GM18909 (cell line): ENCODE measurements around the gene VBP1.
A peak's percentile ranks its signal among the peaks of the same experiment; 100 is the strongest.
"Not testable (repeated sequence)": the region's sequence is repeated elsewhere in the genome, so short reads cannot be mapped to it uniquely, and the experiment has no call there.

Experiments
- ATAC-seq: cut with Tn5 transposase; IDR thresholded peaks from one replicate; pipeline ENCODE4 v1.9.1; 2021; ENCODE audit warnings: mild to moderate bottlenecking; ENCODE audit not compliant: unreplicated experiment, poor library complexity

Gene VBP1

DNA sequence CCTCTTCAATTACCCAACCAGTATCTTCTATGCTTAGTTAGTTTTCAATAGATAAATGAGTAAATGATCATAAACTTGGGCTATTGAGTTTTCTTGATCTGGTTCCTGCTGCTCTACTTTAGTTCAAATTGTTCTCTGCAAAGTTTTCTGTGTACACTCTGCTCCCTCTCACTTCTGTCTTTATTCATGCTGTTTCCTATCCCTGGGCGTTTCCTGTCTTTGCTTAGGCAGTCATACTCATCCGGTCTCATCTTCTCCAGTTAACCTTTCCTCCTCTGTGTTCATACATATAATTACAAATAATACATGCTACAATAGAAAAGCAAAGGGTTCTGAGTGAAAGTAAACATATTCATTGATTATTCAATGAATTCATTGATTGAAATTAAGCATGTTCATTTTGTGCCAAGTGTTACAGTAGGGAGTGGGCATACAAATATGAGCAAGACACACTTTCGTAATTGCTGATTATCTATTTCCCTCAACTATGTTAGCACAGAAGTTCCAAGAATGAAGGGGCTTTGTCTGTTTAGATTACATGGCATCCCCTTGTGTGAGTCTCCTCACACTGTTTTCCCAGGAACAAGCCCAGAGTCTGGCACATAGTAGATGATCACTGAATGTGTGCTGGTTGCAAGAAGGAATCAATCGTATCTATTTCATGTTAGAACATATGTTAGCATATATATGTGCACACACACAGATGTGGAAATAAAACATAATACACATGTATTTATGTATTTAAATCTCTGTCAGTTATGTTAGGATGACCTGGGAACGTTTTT is 46.9 kb downstream of the VBP1 start:
- no peak for ATAC-seq

DNA sequence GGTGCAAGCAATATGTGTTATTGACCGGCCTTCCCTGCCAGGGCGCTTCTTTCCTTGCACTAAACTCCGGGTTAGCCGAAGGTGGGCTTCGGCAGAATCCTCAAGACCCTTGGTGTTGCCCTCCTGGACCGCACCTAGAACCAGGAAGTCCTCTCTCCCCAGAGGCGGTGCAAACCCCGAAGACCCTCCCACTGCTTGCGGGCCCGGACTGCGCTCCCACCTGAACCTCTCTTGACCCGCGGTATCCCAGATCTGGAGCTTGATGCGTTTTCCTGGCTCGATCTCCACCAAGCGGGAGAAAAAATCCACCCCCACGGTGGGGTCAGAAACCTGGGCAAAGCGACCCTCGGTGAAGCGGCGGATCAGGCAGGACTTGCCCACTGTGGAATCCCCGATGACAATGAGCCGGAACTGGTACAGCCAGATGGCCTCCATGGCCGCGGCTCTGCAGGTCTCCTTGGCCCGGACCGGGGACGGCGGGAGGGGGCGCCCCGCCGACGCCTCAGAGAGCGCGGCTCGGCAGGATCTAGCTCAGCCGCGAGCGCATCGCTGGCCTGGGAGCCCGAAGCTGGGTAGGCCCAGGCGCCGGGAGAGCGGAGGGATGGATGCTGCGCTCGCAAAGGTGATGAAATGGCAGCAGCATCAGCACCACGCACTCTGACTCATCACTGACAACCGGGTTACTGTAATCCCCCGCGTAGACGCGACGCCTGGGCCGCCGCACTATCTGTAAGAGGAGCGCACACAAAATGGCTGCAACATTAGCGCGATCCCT is 47.8 kb downstream of the VBP1 start, which contains the start of gene RAB39B:
RAB39B (minus strand) TSS at position 638 of the 775 bp plus-strand sequence; CDS start at position 435, 203 bp downstream.
- peak; percentile 92 for ATAC-seq

DNA sequence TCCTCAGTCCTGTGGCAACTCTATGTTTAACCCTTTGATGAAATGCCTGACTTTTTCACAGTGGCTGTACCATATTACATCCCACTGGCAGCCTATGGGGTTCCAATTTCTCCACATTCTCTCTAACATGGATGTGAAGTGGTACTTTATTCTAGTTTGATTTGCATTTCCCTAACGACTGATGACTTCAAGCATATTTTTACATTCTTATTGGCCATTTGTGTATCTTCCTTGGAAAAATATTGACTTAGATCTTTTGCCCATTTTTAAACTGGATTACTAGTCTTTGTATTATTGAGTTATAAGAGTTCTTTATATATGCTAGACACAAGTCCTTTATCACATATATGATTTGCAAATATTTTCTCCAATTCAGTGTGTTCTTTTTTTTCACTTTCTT is 50.2 kb downstream of the VBP1 start:
- ATAC-seq = no peak

DNA sequence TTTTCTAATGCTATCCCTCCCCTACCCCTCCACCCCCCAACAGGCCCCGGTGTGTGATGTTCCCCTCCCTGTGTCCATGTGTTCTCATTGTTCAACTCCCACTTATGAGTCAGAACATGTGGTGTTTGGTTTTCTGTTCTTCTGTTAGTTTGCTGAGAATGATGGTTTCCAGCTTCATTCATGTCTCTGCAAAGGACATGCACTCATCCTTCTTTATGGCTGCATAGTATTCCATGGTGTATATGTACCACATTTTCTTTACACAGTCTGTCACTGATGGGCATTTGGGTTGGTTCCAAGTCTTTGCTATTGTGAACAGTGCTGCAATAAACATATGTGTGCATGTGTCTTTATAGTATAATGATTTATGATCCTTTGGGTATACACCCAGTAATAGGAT is 51.7 kb downstream of the VBP1 start:
- not testable (repeated sequence) for ATAC-seq

DNA sequence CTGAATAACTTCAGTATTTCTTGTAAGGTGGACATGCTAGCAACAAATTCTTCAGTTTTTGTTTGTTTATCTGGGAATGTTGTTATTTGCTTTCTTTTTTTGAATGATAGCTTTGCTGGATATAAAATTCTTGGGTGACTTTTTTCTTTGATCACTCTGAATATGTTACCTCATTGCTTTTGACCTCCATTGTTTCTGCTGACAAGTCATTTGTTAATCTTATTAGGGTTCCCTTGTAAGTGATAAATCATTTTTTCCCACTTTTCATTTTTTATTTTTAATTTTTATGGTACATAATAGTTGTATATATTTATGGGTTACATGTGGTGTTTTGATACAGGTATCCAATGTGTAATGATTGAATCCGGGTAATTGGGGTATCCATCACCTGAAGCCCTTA is 54.7 kb downstream of the VBP1 start:
- ATAC-seq = no peak

DNA sequence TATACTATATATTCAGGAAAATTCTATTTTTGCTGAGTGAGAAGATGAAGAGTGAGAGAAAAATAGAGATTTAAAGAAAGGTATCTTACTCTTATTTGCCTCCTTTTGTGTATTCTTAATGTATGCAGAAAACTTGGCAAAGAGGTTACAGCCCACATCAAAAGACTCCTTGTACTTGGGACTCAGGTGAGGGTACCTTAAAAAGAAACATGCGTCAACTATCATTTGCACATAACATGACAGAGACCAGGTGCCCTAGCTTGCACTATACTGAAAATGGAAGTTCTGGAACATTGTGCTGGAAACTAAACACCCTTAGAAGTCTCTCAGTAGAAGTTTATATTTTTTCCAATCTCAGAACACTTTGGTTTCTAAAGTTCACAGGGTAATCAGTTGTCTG is 63.6 kb downstream of the VBP1 start:
- ATAC-seq = no peak
